ENCODE measurements around the gene SAMD4B.

The SAMD4B gene

DNA sequence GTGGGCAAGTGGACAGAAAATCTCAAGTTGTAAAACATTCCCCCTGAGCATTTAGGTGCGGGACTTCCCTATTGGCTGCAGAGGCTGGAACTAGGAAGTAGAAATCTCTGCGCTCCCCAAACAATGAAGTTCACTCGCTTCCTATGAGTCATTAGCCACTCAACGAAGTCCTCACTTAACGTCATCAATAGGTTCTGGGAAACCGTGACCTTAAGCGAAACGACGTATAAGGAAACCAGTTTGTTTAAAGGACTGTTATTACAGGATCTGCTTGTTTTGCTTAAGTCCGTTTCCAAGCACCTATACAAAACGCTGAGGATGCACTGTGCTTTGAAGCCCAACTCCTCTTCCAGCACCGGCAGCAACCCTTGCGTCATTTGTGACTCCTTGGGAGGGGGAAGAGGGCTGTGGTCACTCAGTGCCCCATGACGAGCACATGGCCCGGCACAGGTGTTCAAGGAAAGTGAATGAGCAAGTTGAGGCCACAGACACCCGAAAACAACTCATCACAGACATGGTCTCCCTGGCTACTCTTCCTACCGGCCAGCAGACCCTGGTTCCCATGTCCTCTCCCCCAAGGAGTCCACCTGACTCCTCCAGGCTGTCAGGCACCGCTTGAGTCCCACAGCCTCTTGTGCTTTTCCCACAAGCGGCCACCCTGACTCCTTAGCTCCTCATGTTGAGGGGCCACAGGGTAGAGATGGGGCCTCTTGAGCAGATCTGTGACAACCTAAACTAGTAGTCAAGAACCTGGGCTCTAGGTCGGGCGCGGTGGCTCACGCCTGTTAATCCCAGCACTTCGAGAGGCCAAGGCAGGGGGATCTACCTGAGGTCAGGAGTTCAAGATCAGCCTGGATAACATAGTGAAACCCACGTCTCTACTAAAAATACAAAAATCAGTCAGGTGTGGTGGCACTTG is 88.7 kb downstream of the SAMD4B start:
- DNase-seq: no peak

GRCh38 chr19:39432677-39433025 is 90.4 kb downstream of the SAMD4B start:
- DNase-seq: no peak

- DNase-seq: no peak
Measured at GRCh38 chr19:39433480-39434079, 91.4 kb downstream of the SAMD4B start.

GRCh38 chr19:39434123-39435076 is 92.2 kb downstream of the SAMD4B start:
- DNase-seq: no peak

Data from retina (tissue), 1 donor.